Measurements from ENCODE around the gene NATD1.
"Not testable (repeated sequence)": the region's sequence is repeated elsewhere in the genome, so short reads cannot be mapped to it uniquely, and the experiment has no call there.

The NATD1 gene

GRCh38 chr17:21243516-21244303 is 9.5 kb downstream of the NATD1 start:
- DNase-seq = no peak

DNA sequence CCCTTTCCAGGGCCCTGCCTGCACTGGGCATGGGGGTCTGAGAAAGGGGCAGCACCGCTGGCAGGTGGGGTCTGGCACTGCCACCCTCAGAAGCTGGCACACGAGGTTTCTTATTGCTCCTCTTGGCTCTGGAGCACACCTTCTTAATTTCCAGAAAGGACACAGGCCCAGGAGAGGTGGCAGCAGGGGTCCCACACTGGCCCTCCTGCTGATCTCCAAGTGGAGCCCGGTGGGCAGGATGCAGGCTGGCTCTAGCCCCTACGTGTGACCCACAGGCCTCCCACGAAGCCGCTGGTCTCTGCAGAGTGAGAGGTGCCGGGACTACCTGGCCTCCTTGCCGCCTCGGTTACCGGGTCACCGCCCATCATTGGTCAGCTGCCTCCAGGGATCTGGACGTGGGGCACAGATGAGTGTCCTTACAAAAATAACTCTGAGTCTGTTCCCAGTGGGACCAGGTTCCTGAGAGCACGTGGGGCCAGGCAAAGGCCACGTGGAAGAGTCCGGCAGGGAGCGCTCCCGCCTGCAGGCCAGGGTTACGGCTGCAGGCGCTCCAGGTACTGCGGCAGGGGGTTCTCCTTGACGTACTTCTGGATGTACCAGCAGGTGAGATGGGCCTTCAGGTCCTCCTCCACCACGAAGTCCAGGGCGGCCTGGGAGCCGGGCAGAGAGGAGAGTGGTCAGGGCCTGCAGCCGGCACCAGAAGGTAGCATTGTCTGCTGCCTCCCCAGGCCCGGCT is 10.3 kb downstream of the NATD1 start:
- DNase-seq = no peak

GRCh38 chr17:21242026-21242697 is 11.0 kb downstream of the NATD1 start:
- DNase-seq = no peak

DNA sequence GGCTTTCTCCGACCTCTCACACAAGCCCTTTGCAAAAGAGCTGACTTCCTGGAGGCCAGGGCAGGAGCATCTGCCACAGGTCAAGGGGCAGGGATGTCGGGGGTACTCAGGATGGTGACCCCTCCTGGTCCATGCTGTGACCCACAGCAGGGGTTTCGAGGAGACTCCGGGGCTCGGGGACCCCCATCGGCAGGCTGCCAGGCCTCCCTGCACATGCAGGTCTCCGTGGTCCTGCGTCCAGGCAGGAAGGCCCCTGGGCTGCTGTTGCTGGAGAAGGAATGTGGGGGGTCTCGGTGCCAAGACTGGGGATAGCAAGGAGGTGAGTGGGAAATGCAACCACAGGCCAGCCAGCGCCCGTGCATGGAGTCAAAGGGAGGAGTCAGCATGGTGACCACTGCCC is 11.6 kb downstream of the NATD1 start:
- DNase-seq = no peak

DNA sequence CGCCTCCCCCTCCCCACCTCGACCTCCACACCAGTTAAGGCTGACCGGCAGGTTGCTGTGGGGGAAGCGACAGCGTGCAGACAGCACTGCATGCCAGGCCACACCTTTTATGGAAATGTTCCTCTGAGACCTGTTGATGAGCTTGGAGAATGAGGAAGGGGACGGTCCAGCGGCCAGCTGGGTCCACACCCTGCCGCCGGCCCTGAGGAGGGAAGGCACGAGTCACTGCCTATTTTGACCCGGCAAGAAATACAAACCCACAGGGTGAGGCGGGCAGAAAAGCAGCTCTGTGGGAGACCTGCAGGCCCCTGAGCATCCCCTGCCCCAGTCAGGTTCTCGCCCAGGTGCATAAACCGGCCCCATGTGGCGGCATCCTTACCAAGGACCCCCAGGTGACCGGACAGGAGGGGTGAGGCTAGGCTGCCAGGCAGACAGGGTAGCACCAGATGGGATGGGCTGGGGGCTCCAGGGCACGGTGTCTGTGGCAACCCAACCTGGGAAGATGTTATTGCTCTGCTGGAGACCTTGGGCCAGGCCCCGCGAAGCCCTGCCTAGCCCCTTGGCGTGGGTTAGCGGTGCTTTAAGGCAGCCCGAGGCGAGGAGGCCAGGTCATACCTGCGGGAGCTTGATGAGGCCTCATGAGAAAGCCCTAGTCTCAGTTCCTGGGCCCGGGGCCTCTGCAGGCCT is 12.7 kb downstream of the NATD1 start:
- DNase-seq = no peak

- no peak for DNase-seq
Observed at GRCh38 chr17:21239680-21240368, 13.4 kb downstream of the NATD1 start.

- DNase-seq = no peak
Observed at GRCh38 chr17:21235921-21236320, 17.3 kb downstream of the NATD1 start.

GRCh38 chr17:21233581-21234347 is 19.4 kb downstream of the NATD1 start:
- no peak for DNase-seq

DNA sequence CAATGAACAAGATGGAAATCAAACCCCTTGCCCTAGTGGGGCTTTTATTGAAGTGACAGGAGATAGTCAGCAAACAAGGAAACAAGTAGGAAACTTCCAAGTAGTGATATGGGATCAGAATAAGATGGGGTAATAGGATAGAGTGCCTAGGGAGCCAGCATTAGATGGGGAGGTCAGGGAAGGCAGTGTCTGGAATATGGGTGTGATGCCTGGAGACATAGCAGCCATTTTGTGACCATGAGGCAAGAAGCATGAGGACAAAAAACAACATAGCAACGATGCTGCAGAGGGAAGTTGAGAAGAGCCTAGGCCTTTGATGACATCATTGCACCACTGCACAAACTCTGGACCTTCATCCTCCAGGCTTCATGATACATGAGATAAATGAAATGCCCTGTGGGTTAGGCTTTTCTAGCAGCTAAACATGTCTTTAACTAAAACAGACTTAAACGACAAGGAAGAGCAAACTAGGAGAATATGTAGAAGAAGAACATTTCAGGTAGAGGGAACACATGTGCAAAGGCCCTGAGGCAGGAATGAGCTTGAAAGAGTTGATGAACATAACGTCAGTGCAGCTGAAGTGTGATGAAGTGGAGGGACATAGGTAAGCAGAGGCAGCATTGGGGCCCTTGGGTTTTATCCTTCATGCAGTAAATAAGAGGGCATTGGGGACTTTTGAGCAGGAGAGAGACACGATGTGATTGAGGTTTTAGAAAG is 21.0 kb downstream of the NATD1 start:
- no peak for DNase-seq

DNA sequence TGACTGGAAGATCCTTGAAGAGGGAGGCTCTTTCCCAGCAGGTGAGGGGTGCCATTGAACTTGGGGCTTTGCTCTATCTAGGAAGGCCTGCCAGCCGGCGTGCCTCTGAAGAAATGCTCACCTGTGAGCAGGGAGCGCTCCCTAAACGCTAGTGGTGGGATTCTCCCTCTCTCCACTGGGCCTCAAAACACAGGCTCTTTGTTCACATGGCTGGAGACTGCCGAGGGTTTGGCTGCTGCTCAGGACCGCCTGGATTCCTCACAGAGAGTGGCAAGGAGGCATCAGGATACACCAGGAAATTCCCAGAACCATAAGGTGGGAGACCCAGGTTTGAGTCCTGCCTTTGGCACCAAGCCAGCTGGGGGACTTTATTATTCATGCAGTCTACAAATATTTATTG is 21.7 kb downstream of the NATD1 start:
- DNase-seq = no peak

GRCh38 chr17:21228845-21229244 is 24.4 kb downstream of the NATD1 start:
- DNase-seq = no peak

DNA sequence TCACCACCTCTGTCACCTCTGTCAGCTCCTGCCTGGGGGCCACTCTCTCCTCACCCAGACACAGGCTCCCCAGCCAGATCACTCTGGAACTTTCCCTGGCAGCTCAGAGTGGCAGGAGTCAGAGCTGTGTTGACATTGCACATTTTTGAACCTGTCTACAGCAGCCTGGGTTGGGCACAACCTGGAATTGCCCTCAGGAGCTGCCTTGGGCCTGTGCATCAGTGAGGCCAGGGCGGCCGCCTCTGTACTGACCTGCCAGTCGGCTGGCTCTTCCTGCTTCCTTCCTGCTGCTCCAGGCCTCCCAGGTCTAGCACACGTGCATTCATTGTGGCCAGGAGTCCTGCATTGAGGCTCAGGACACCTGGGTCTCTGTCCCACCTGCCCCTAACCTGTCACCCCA is 25.1 kb downstream of the NATD1 start:
- no peak for DNase-seq

DNA sequence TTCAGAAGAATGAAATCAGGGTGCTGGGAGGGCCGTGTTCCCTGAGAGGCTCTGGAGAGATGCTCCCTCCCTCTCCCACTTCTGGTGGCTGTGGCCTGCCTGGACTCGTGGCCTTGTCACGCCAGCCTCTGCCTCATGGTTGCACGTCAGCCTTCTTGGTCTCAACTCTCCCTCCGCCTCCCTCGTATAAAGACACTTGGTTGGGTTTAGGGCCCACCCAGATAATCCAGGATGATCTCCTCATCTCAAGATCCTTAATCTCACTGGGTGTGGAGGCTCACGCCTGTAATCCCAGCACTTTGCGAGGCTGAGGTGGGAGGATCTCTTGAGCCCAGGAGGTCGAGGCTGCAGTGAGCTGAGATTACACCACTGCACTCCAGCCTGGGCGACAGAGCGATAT is 25.9 kb downstream of the NATD1 start:
- not testable (repeated sequence) for DNase-seq

GRCh38 chr17:21223086-21223485 is 30.1 kb downstream of the NATD1 start:
- no peak for DNase-seq

DNA sequence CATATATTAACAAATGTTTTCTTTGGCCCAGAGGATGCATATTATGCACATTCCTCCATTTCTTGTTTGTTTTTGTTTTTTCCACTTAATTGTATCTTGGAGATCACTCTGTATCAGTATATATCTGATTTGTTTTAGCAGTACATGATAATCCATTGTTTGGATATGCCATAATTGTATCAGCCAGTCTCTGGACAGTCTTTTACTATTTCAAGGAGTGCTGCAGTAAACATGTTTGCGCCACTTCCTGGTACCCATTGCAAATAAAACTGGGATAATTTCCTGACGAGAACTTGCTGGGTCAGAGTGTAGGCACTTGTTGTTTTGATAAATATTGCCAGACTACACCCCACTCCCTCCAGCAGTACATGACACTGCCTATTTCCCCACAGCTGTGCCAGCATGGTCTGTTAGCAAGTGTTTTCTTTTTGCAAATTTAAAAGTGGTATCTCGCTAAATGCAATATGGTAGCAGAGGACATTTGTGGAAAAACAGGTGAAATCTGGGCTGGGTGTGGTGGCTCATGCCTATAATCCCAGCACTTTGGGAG is 34.3 kb downstream of the NATD1 start:
- no peak for DNase-seq

DNA sequence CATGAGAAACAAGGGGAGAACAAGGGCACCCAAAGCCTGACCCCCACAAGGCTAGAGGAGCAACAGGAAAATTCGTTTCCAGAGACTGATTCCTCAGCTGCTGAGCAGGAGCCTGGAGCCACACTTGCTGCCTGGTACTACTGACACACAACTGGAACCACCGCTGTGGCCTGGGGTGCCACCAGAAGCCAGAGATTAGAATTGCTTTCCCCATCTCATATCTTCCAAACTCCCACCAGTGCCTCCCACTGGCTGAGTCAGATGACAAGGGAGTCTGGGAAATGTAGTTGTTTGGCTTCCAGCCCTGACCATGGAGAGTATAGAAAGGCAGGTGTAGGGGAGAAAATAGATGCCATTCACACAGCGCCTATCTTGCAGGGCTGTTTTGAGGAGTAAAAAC is 35.1 kb downstream of the NATD1 start:
- no peak for DNase-seq

DNA sequence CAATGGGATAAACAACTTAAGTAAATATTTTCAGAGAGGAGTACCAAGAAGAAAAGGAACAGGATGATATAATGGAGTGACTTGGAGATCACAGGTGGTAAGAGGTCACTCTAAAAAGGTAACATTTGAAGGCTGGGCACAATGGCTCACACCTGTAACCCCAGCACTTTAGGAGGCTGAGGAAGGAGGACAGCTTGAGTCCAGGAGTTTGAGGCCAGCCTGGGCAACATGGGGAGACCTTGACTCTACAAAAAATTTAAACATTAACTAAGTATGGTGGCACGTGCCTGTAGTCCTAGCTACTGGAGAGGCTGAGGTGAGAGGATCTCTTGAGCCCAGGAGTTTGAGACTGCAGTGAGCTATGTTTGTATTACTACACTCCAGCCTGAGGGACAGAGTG is 35.9 kb downstream of the NATD1 start:
- no peak for DNase-seq

DNA sequence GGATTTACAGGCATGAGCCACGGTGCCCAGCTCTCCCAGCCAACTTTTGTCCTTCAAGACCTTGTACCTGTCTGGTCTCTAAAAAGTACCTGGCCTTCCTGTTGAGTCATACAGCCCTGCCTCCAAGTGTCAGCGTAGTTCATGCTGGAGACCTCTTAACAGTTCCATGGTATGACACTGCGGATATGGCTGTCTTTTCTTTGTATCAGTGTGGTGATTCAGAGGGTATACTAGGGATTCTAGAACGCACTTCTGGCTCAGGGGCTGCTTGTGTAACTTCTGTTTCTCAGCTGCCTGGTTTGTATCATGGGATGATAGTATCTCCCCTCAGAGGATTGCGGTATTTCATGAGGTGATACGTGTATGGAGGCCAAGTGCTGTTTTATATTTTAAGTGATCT is 37.3 kb downstream of the NATD1 start:
- no peak for DNase-seq

GRCh38 chr17:21214777-21215541 is 38.3 kb downstream of the NATD1 start:
- DNase-seq = no peak
